Stimulated activated naive CD8-positive, alpha-beta T cell treated with anti-CD3 and anti-CD28 coated beads, Interleukin-15, amount 100 ng/mL, for 72 hours (primary cell): ENCODE measurements around the gene VASH2.

Experiments
- ATAC-seq: fragments of 150-1000 bp; cut with Tn5 transposase; 2 replicates; pipeline ENCODE4 v1.10.0; 2021; ENCODE audit warnings: mild to moderate bottlenecking, moderate library complexity
- DNase-seq, 2 donors: peaks; one replicate each; pipeline ENCODE4 v3.0.0; 2021 to 2022
- H3K27ac Mint-ChIP-seq, 2 donors: one replicate each; pipeline ENCODE4 v1.8.0; 2022; ENCODE audit warnings: mild to moderate bottlenecking in 2 of 2, mixed read lengths in 2 of 2, moderate library complexity in 2 of 2
- H3K27me3 Mint-ChIP-seq: one replicate; pipeline ENCODE4 v1.8.0; 2022; ENCODE audit warnings: mixed read lengths
- H3K4me1 Mint-ChIP-seq: one replicate; pipeline ENCODE4 v1.8.0; 2022; ENCODE audit warnings: mild to moderate bottlenecking, mixed read lengths
- H3K4me3 Mint-ChIP-seq, 2 donors: one replicate each; pipeline ENCODE4 v1.8.0; 2022; ENCODE audit warnings: mild to moderate bottlenecking in 2 of 2, mixed read lengths in 2 of 2, moderate library complexity in 1 of 2
- H3K9me3 Mint-ChIP-seq, 2 donors: one replicate each; pipeline ENCODE4 v1.8.0; 2022; ENCODE audit warnings: mixed read lengths in 2 of 2

The VASH2 gene

DNA sequence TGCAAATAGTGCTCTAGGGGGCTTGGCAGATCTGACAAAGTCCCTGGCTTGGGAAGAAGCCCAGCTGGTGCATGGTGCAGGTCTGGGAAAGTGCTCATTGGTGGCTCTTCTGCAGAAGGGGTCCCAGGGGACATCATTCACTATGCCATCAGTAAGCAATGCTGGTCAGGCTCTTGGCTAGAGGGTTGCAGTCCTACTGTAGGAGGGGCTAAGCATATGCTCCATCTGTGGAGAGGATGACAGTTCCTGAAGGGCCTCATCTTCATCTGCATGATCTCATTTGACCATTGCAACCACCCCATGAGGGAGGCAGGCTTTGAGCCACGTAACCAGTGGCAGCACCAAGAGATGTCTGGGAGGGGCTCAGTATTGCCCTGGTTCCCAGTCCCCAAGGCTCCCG is 31.5 kb upstream of the VASH2 start:
- no peak overlapping the region for H3K4me3 Mint-ChIP-seq
- peaks cover 52% of the 10 kb centered on the region for H3K27me3 Mint-ChIP-seq
- no peaks in the 10 kb centered on the region for H3K9me3 Mint-ChIP-seq
- H3K4me1 Mint-ChIP-seq: peaks cover 10% of the 10 kb centered on the region
- no peak for ATAC-seq
- no peak overlapping the region for H3K27ac Mint-ChIP-seq
- DNase-seq: no peak

DNA sequence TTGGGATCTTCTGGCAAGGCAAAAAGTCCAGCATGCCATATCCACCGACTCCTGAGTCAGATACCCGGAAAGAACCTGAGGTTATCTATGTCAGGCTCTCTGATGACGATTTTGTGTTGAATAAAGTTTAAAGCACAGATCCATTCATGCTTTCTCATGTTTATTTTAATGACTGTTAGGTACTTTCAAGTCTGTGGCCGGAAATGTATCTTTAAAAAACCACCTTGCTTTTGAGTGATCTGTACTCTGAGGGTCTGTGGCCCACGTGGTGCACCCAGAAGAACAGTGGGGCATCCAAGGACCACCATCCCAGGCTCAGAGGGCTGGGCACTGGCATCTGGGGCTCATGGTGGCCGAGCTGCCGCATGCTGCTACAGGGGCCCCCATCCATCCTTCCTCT is 30.1 kb upstream of the VASH2 start:
- no peak for ATAC-seq
- peaks cover 50% of the 10 kb centered on the region for H3K27me3 Mint-ChIP-seq
- no peak for DNase-seq
- H3K27ac Mint-ChIP-seq: no peak overlapping the region
- H3K9me3 Mint-ChIP-seq: no peaks in the 10 kb centered on the region
- H3K4me3 Mint-ChIP-seq: no peak overlapping the region
- H3K4me1 Mint-ChIP-seq: peaks cover 10% of the 10 kb centered on the region

DNA sequence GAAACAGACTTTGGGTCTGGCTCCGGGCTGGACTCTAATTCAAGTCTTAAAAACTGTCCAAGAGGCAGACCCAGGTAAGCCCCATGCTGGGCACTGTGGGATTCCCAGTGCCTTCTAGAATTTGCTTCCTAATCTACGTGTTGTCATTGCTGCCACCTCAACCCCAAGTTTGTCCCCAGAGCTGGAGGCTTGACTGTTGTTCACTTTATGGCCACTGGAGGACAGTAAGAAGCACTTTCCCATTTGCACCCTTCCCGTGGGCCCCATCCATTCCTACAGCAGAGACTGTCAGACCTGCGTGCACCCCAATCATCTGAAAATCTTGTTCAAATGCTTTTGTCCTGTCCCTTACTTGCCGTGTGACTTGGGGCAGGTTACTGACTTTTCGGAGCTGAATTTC is 29.4 kb upstream of the VASH2 start:
- Mint-ChIP-seq H3K9me3 (no peaks in the 10 kb centered on the region), H3K4me3 (no peak overlapping the region), H3K27me3 (peaks cover 43% of the 10 kb centered on the region), H3K4me1 (peaks cover 17% of the 10 kb centered on the region), H3K27ac (no peak overlapping the region)
- no peak for ATAC-seq
- DNase-seq: no peak

DNA sequence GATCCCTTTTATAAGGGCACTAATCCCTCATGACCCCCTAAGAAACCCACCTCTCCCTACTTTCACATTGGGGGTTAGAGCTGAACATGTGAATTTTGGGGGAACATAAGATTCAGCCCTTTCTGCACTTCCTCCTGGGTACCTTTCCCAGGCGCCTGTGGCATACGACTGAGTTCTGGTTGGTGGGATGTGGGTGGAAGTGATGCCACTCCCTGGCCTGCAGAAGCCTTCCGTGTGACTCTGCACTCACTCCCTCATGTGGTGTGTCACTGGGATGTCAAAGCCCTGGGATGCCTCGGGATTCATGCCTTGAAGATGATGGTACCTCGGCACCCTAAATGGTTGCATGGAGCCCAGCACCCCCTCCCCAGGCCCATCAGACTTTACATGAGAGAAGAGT is 28.3 kb upstream of the VASH2 start:
- ATAC-seq: no peak
- Mint-ChIP-seq H3K9me3 (no peaks in the 10 kb centered on the region), H3K4me3 (no peak overlapping the region), H3K27me3 (peaks cover 32% of the 10 kb centered on the region), H3K27ac (no peak overlapping the region), H3K4me1 (peaks cover 8% of the 10 kb centered on the region)
- no peak for DNase-seq

DNA sequence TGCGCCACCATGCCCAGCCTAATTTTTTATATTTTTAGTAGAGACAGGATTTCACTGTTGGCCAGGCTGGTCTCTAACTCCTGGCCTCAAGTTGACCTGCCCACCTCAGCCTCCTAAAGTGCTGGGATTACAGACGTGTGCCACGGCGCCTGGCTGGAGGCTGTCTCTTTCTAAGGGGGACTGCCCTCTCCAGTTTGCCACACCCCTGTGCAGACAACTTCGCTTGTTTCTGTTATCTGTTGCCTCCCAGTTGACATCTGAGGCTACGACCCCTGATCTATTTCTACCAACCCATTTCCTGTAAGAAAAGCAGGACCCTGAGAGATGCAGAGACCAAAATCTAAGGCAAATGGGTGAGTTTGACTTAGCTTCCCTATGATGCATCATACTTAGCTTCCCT is 24.0 kb upstream of the VASH2 start:
- no peak overlapping the region for H3K27ac Mint-ChIP-seq
- no peaks in the 10 kb centered on the region for H3K9me3 Mint-ChIP-seq
- H3K4me3 Mint-ChIP-seq: no peak overlapping the region
- ATAC-seq (no peak), DNase-seq (no peak)
- H3K4me1 Mint-ChIP-seq: peaks cover 7% of the 10 kb centered on the region
- peaks cover 4% of the 10 kb centered on the region for H3K27me3 Mint-ChIP-seq

DNA sequence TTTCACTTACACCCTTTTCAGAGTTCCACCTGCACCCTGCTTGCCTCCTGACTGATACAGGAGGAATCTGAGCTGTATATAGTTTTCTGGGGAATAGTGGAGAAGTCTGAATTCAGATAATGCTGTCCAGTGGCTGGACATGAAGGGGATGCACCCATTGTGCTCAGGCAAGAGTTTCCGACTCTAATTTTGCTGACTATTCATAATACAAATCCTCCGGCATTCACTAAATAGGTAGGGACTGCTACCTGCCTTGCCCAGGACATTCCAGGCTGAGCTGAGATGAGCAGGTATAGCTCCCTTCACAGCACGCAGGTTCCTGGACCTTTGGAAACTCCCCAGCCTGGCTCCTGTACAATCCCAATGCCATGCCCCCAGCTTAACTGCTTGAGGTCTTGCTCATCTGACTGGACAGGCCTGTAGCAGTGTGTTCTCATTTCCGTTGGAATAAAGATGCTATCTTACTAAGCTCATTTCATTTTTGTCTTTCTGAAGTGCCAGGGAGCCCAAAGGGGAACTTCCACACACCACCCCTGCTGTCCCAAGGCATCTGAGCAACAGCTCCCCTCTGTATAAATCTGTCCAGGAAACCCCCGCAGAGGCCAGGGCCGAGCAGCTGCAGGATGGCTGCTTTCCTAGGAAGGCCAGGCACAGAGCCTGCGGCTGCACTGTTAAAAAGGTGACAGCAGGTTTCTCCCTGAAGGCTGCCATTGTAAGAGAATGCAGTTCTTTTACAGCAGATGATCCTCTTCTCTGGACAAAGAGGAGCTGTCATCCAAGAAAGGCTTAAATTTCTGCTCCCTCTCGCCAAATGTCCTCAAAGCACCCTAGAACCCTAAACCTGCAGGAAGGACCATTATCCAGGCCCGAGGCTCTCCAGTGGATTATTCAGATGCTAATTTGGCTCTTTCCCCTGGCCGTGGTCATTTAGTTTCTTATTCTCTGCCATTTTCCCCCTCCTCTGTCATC is 21.7 kb upstream of the VASH2 start:
- no peaks in the 10 kb centered on the region for H3K9me3 Mint-ChIP-seq
- no peak overlapping the region for H3K4me3 Mint-ChIP-seq
- ATAC-seq: no peak
- no peaks in the 10 kb centered on the region for H3K27me3 Mint-ChIP-seq
- no peak for DNase-seq
- H3K27ac Mint-ChIP-seq: peak overlapping the region in 1 of 2 donors; percentile 44
- H3K4me1 Mint-ChIP-seq: peaks cover 7% of the 10 kb centered on the region

DNA sequence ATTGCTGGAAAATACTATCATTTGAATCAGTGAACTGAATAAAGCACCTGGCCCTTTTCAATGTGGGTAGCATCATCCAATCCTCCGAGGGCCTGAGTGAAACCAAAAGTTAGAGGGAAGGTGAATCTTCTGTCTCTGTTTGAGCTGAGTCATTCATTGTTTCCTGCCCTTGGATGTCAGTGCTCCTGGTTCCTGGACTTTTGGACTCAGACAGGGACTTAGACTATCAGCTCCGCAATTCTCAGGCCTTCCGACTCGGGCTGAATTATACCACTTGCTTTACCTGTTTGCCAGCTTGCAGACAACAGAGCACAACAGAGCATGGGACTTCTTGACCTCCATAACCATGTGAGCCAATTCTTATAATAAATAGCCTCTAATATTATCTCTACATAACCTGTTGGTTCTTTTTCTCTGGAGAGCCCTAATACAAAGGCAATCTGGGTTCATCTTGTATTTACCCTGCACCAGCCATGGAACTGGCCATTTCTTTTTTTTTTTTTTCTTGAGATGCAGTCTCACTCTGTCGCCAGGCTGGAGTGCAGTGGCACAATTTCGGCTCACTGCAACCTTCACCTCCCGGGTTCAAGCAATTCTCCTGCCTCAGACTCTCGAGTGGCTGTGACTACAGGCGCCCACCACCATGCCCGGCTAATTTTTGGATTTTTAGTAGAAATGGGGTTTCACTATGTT is 19.2 kb upstream of the VASH2 start:
- DNase-seq: no peak
- no peak for ATAC-seq
- Mint-ChIP-seq H3K27me3 (no peaks in the 10 kb centered on the region), H3K4me3 (no peak overlapping the region), H3K27ac (no peak overlapping the region), H3K4me1 (no peaks in the 10 kb centered on the region), H3K9me3 (no peaks in the 10 kb centered on the region)

DNA sequence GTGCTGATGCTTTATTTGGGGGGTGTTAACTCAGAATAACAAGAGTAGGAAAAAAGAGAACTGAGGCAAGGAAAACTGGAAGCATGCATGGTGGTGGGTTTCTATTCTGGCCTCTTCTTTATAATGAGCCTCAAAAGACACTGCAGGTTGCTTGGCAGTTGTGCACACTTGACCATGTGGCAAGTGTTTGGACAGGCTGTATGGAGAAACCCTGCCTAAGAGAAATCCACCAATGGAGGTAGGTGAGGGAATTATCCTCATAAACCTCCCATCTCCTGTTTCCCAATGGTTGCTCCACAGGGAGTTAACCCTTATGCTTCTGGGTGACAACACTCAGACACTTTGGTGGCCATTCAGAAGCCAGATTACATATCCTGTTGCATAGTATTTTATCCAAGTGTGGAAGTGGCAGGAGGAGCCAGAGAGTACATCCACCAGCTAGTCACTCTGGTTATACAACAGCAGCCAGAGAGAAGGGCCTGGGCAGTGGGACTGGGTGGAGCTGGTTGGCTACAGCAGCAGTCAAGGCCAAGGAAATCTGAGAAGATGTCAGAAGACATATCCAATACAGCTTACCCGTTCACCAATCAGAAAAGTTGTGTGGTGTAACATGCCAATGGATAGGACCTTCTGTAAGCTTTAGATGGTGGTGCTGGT is 16.4 kb upstream of the VASH2 start:
- Mint-ChIP-seq H3K27me3 (no peaks in the 10 kb centered on the region), H3K4me1 (peaks cover 4% of the 10 kb centered on the region), H3K4me3 (no peak overlapping the region), H3K9me3 (no peaks in the 10 kb centered on the region), H3K27ac (no peak overlapping the region)
- ATAC-seq: no peak
- no peak for DNase-seq

DNA sequence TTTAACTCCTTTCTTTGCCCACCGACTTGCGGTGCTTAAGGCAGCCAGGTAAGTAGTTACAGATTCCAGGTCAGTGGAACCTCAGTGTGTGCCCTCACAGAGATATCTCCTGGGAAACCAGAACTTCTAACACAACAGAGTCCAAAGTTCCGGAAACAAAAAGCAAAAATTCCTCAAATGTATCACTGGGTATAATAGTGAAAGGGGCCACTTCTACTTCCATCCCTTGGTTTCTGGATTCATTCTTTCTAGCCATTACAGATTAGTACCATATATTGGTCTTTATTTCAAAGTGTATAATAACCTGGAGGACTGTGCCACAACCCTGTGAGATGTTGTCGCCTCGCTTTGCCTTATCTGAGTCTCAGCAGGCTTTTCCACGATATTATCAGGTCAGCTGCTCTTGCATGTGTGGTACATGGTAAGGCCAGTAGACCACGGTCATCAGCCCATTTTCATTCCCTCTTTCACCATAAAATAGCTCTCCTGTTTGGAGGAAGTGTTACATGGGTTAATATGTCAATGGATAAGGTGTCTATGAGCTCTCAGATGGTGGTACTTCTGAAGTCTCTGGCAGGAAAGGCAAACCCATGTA is 14.9 kb upstream of the VASH2 start:
- ATAC-seq (no peak), DNase-seq (no peak)
- Mint-ChIP-seq H3K27ac (no peak overlapping the region), H3K4me3 (no peak overlapping the region), H3K9me3 (no peaks in the 10 kb centered on the region), H3K27me3 (no peaks in the 10 kb centered on the region), H3K4me1 (peaks cover 4% of the 10 kb centered on the region)

DNA sequence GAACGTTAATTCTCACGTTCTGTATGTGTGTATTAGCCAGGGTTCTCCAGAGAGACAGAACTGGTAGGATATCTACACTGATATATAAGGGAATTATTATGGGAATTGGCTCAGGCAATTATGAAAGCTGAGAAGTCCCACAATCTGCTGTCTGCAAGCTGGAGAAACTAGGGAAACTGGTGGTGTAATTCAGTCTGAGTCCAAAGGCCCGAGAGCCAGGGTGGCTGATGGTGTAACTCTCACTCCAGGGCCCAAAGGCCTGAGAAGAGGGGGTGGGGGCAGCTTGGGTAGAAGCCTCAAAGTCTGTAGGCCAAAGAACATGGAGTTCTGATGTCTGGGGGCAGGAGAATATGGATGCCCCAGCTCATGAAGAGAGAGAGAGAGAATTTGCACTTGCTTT is 13.3 kb upstream of the VASH2 start:
- H3K27ac Mint-ChIP-seq: no peak overlapping the region
- peaks cover 0 to 6% of the 10 kb centered on the region in 2 donors for H3K9me3 Mint-ChIP-seq
- peaks cover 4% of the 10 kb centered on the region for H3K4me1 Mint-ChIP-seq
- peaks cover 9% of the 10 kb centered on the region for H3K27me3 Mint-ChIP-seq
- H3K4me3 Mint-ChIP-seq: no peak overlapping the region
- DNase-seq (no peak), ATAC-seq (no peak)

DNA sequence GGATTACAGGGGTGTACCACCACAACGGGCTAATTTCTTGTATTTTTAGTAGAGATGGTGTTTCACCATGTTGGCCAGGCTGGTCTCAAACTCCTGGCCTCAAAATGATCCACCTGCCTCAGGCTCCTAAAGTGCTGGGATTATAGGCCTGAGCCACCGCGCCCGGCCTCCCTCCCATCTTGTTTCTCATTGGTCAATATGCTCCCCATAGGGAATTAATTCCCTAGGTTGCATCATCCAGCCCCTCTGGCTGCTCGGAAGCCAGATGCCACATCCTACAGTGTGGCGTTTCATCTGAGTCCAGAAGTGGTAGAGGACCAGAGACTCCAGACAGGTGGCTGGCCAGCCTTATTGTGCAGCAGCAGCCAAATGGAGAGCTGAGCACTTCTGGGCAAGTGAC is 11.5 kb upstream of the VASH2 start:
- no peak overlapping the region for H3K4me3 Mint-ChIP-seq
- no peak for DNase-seq
- peaks cover 4% of the 10 kb centered on the region for H3K4me1 Mint-ChIP-seq
- H3K9me3 Mint-ChIP-seq: peaks cover 0 to 6% of the 10 kb centered on the region in 2 donors
- H3K27me3 Mint-ChIP-seq: peaks cover 9% of the 10 kb centered on the region
- no peak overlapping the region for H3K27ac Mint-ChIP-seq
- ATAC-seq: no peak

DNA sequence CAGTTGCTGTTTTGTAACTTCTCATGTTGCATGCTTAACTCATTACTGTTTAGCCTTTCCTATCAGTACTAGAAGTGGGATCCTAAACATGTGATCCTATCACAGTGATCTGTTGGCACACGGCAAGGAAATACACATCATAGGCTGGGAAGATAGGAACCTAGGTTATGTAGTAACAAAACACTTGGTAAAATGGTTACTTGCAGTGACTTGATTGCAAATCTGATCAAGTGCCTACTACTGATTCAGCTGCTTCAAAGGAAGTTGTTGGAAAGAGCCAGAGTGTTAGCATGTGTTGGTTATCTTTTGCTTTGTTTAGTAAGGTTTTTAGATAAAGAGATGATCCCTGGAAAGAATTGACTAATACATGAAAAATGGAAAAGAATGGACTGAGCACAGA is 8.9 kb upstream of the VASH2 start:
- no peak overlapping the region for H3K4me3 Mint-ChIP-seq

DNA sequence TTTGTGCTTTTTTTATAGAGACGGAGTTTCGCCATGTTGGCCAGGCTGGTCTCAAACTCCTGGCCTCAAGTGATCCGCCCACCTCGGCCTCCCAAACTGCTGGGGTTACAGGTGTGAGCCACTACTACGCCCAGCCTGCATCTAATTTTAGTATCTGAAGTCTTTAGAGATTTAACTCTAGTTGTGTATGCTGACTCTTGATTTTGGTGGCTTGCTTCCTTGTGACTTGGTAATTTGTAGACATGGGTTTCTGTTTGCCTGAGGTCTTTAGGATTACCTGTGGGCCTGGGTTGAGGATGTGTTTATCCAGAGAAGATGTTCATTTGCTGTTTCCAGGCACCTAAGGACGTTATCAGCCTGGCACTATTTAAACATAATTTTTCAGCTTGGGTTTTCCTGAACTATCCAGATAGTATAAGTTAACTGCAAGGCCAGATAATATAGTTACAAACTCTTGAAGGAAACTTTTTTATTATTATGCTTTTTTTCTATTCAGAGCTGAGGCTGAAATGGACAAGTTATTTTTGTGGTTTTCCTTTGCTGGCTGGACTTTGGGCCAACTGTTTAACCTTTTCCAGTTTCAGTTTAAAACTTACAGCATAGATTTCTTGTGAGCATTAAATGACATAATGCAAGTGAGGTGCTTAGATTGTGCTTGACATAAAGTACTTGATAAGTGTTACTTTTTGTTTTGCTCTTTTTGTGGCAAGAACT is 7.5 kb upstream of the VASH2 start:
- Mint-ChIP-seq H3K4me3 (no peak overlapping the region), H3K27me3 (peaks cover 9% of the 10 kb centered on the region), H3K9me3 (peaks cover 0 to 6% of the 10 kb centered on the region in 2 donors), H3K27ac (no peak overlapping the region), H3K4me1 (peaks cover 2% of the 10 kb centered on the region)
- ATAC-seq (no peak), DNase-seq (no peak)

More for the DNA sequence above, 8.9 kb upstream of the VASH2 start:
- Mint-ChIP-seq H3K27me3 (peaks cover 9% of the 10 kb centered on the region), H3K9me3 (peaks cover 0 to 6% of the 10 kb centered on the region in 2 donors), H3K27ac (no peak overlapping the region), H3K4me1 (peaks cover 4% of the 10 kb centered on the region)
- no peak for DNase-seq
- ATAC-seq: no peak

DNA sequence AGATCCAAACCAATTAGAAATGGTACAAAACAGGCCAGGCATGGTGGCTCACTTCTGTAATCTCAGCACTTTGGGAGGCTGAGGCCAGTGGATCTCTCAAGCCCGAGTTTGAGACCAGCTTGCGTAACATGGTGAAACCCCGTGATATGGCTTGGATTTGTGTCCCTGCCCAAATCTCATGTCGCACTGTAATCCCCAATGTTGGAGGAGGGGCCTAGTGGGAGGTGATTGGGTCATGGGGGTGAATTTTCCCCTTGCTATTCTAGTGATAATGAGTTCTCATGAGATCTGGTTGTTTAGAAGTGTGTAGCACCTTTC is 7.0 kb upstream of the VASH2 start:
- Mint-ChIP-seq H3K9me3 (peaks cover 0 to 6% of the 10 kb centered on the region in 2 donors), H3K27ac (no peak overlapping the region), H3K4me3 (no peak overlapping the region), H3K4me1 (no peaks in the 10 kb centered on the region), H3K27me3 (peaks cover 11% of the 10 kb centered on the region)
- ATAC-seq: no peak
- no peak for DNase-seq

DNA sequence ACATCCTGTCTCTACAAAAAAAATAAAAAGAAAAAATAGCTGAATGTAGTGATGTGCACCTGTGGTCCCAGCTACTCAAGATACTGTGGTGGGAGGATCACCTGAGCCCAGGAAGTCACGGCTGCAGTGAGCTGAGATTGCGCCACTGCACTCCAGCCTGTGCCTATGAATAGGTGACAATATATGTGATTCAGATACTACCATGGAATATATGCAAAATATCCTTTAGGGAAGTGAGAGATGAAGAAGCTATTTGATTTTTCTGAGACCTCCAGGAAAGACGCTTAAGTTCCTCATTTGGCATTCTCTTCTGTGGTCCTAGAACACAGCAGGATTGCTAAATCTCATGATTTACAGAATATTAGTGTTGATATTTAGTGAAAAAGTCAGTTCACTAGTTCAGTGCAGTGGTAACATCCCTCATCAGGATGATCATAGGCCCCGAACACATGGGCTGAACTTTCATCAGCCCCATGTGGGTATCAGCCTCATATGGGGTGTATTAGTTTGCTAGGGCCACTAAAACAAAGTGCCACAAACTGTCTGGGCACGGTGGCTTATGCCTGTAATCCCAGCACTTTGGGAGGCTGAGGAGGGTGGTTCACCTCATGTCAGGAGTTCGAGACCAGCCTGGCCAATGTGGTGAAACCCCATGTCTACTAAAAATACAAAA is 6.0 kb upstream of the VASH2 start:
- Mint-ChIP-seq H3K4me3 (no peak overlapping the region), H3K9me3 (peaks cover 0 to 6% of the 10 kb centered on the region in 2 donors), H3K27me3 (peaks cover 21% of the 10 kb centered on the region), H3K4me1 (no peaks in the 10 kb centered on the region), H3K27ac (no peak overlapping the region)
- no peak for DNase-seq
- ATAC-seq: no peak
